ENCODE measurements around the gene NLGN3.

NLGN3 gene
- total RNA-seq = 0.68 to 5.6 (median 3.3) reads per million in 4 experiments

GRCh38 chrX:71144651-71145050 lies at the start of gene NLGN3:
Gene NLGN3 (plus strand): TSS chrX:71144841. CDS start chrX:71147750, 2,909 bp downstream.
- no peak for DNase-seq

GRCh38 chrX:71095033-71095432 lies 49.6 kb upstream of the NLGN3 start:
- DNase-seq = no peak

DNA sequence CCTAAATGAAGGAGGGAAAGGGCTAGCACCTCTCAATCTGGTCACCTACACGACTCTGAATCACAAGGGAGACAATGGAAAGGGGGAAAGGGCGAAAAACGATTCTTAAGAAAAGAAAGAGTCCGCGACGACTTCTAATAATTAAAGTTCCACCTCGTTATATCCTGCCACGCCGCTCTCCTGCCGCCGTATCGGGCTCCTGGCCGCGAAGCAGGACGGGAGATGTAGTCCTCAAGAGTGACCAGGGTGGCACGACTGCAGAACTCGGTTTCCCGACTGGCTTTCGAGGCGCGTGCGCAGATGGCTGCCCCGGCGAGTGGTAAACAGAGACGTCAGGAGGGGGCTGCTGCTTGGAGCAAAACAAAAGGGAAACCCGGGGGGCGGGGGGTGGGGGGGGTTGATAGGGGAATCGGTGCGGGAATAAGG lies 49.1 kb upstream of the NLGN3 start, which contains the start of gene FOXO4:
TSS of gene FOXO4 (plus strand) at position 297 of the 426 bp plus-strand sequence. CDS start 678 bp downstream, outside the sequence.
- DNase-seq = peak; percentile 83

DNA sequence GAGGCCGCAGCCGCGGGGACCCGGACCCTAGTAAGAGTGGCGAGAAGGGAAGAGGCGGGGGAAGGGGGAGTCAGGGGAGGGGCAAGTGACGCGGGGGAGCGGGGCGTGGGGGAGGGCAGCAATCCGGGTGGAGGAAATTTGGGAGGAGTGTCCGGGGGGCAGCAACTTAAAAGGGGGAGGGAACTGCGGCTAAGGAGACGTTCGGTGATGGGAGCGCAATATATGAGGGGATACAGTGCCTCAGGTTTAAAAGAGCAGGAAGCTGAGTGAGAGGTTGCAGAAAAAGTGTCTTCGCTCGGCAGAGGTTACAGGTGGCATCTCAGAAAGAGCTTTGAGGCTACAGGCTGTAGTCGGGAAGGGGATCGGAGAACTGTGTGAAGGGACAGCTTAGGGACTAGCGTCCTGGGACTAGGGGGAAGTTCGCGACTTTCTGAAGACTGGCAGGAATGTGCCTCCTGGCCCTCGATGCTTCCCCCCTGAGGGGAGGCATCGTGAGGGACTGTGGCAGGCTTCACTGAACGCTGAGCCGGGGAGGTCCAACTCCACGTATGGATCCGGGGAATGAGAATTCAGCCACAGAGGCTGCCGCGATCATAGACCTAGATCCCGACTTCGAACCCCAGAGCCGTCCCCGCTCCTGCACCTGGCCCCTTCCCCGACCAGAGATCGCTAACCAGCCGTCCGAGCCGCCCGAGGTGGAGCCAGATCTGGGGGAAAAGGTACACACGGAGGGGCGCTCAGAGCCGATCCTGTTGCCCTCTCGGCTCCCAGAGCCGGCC lies 48.5 kb upstream of the NLGN3 start:
- no peak for DNase-seq

GRCh38 chrX:71096760-71097032 lies 47.9 kb upstream of the NLGN3 start:
- DNase-seq = no peak

- peak; percentile 73 for DNase-seq
Measured at GRCh38 chrX:71098302-71098701, 46.3 kb upstream of the NLGN3 start.

- DNase-seq = no peak
Measured at GRCh38 chrX:71098951-71099506, 45.6 kb upstream of the NLGN3 start.

- DNase-seq = no peak
Measured at GRCh38 chrX:71099736-71100135, 44.9 kb upstream of the NLGN3 start.

- DNase-seq = no peak
Measured at GRCh38 chrX:71100581-71101505, 43.8 kb upstream of the NLGN3 start.

DNA sequence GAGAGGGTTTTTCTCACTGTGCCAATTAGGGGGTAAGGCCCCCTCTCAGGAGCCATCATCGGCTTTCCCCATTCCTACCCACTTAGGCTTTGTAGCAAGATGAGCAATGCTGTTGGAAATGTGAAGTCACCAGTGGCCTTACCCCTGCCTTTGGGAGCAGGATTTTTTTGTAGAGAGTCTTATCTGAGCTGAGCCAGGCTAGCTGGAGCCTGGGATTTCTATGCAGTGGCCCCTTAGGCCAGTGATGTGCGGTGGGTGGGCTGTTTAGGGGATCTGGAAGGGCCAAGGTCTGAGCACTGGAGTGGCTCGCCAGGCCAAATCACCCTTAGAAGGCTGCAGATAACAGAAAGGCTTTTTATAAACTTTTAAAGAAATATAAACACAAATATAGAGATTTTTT lies 42.3 kb upstream of the NLGN3 start:
- DNase-seq = no peak

GRCh38 chrX:71103110-71103983 lies 41.3 kb upstream of the NLGN3 start:
- DNase-seq = peak; percentile 29

DNA sequence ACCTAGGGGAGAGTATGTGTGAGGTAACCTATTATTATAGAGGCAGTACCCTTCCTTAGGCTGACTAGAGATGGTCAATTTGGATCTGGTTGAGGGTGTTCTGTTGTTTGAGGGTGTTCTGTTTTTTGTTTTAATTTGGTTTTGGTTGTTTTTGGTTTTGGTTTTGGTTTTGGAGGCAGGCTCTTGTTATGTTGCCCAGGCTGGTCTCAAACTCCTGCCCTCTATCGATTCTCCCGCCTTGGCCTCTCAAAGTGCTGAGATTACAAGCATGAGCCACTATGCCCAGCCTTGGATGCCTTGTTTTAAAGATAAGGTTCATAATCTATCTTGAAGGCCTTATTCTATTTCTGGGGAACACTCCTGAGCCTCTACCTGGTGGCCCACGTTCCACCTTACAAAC lies 39.0 kb upstream of the NLGN3 start:
- no peak for DNase-seq

DNA sequence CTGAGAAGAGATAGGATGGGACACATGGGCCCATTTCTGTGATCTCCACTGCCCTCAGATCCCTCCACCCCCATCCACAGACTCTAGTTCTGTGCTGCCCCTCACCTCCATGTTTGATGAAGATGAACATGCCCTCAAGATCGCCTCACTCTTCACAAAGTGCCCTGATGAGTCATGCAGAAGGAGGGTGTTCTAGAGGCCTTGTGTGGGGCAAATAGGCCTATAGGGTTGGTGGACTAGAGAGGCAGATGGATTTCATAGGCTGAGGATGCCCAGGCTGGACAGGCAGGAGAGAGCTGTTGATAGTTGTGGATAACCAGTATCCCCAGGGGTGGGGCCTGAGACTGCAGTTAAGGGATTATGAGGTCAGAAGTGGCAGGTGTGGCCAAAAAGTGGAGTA lies 38.2 kb upstream of the NLGN3 start, which contains the start of gene CXorf65:
TSS of gene CXorf65 (minus strand) at position 314 of the 400 bp plus-strand sequence. CDS start at position 130, 184 bp downstream.
- DNase-seq = no peak

- DNase-seq = no peak
Measured at GRCh38 chrX:71107245-71107644, 37.4 kb upstream of the NLGN3 start.

GRCh38 chrX:71107762-71108360 lies 36.8 kb upstream of the NLGN3 start:
- peak; percentile 5 for DNase-seq

GRCh38 chrX:71109051-71109450 lies 35.6 kb upstream of the NLGN3 start:
- DNase-seq = no peak

DNA sequence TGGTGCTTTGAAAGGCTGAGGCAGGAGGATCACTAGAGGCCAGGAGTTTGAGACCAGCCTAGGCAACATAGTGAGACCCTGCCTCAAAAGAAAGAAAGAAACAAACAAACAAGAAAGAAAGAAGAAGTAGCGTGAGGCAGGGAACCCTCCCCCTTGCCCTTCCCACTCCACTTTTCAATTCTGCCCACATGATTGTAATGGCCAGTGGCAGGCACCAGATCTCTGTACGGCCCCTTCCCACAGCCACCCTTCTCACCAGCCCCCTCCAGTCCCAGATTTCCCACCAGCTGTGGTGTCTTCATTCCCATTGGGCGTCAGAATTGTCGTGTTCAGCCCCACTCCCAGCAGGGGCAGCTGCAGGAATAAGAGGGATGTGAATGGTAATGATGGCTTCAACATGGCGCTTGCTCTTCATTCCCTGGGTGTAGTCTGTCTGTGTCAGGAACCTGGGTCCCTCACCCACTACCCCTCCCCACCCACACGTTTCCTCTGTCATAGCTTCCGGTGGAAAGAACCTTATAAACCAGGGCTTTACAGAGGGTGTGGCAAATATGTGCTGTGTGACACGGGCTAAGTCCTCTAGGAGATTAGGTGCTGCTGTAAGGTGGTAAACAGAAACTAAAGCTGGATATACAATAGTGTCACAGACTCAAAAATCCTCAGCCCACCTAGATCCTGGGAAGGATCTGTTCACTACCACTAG lies 33.3 kb upstream of the NLGN3 start, which contains the start of gene IL2RG:
TSS of gene IL2RG (minus strand) at position 437 of the 703 bp plus-strand sequence. CDS start at position 399, 38 bp downstream.
- DNase-seq = peak; percentile 66

DNA sequence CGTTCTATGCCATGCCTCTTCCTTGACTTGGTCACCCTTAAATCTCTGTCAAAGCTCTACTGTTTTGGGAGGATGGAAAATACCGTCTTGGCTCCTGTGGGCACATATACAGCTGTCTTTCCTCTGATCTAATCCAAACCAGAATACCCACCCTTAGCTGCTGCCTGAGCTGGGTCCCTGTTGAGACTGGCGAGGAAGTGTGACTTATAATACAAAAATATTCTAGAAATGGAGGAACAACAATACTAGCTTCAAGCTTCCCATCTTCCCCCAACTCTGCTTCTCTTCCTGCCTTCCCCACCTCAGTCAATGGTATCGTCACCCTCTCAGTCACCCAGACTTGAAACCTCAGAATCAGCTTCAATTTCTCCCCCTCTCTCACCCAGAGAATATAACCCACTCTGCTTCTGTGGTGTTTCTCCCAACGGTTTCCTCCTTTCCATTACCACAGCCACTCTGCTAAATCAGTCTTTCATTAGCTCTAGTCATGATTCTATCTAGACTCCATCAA lies 32.7 kb upstream of the NLGN3 start:
- peak; percentile 13 for DNase-seq

DNA sequence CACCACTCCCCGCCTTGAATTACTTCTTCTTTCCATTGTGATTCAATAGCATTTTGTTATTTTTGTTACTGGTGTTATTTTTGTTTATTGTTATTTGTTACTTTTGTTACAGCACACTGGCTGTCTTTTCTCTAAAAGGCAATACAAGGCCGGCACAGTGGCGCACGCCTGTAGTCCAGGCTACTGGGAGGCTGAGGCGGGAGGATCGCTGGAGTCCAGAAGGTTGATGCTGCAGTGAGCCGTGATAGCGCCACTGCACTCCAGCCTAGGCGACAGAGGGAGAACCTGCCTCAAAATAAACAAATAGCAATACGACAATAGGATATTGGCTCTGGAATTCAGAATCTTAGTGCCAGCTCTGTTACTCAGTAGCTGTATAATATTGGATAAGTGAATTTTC lies 27.3 kb upstream of the NLGN3 start:
- DNase-seq = no peak
